NB4 (cell line): ENCODE results near the gene NCK2.

Experiments
- DNase-seq: peaks from one replicate; pipeline ENCODE4 v3.0.0; 2010; ENCODE audit warnings: low read depth
- H3K4me3 ChIP-seq: one replicate; pipeline ENCODE4 v1.5.1; 2011; ENCODE audit warnings: mild to moderate bottlenecking, low read depth, low read length, moderate library complexity
- MYC ChIP-seq: IDR thresholded peaks from 2 replicates; pipeline ENCODE4 v1.6.1; 2011; ENCODE audit warnings: low read depth, low read length
- POLR2A ChIP-seq: IDR thresholded peaks from 2 replicates; pipeline ENCODE4 v1.6.1; 2011; ENCODE audit warnings: mild to moderate bottlenecking; ENCODE audit not compliant: insufficient read length; ENCODE audit errors: extremely low read depth
- TF ChIP-seq, protein P1 (sequence below): IDR thresholded peaks from 2 replicates; pipeline ENCODE4 v1.6.1; 2011; ENCODE audit warnings: low read depth, low read length
- TF ChIP-seq, protein P2 (sequence below): IDR thresholded peaks from one replicate; pipeline ENCODE4 v1.5.1; 2012; ENCODE audit warnings: low read depth, low read length

The NCK2 gene

DNA sequence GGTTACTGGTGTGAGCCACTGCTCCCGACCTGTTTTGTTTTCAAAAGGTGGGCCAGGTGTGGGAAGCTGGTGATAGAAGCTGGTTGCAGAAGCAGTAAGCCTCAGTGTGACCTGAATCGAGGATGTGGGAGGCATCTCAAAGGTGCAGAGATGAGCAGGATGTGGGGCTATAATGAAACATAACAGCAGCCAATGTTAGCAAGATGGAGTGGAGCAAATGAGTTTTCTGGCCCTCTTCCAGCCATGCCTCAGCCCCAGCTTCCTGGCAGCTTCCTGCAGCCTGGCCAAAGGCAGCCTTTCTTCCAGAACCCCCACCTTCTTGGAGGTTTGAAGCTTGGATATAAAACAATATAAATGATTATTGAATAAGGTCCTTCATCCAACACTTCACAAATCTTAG, 184.8 kb downstream of the NCK2 start:
- no peak for DNase-seq
- TF ChIP-seq MYC (no peak), POLR2A (no peak)
- TF ChIP-seq, protein P1, sequence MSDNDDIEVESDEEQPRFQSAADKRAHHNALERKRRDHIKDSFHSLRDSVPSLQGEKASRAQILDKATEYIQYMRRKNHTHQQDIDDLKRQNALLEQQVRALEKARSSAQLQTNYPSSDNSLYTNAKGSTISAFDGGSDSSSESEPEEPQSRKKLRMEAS = no peak
- TF ChIP-seq, protein P2, sequence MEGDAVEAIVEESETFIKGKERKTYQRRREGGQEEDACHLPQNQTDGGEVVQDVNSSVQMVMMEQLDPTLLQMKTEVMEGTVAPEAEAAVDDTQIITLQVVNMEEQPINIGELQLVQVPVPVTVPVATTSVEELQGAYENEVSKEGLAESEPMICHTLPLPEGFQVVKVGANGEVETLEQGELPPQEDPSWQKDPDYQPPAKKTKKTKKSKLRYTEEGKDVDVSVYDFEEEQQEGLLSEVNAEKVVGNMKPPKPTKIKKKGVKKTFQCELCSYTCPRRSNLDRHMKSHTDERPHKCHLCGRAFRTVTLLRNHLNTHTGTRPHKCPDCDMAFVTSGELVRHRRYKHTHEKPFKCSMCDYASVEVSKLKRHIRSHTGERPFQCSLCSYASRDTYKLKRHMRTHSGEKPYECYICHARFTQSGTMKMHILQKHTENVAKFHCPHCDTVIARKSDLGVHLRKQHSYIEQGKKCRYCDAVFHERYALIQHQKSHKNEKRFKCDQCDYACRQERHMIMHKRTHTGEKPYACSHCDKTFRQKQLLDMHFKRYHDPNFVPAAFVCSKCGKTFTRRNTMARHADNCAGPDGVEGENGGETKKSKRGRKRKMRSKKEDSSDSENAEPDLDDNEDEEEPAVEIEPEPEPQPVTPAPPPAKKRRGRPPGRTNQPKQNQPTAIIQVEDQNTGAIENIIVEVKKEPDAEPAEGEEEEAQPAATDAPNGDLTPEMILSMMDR = no peak
- H3K4me3 ChIP-seq = no peak overlapping the region

DNA sequence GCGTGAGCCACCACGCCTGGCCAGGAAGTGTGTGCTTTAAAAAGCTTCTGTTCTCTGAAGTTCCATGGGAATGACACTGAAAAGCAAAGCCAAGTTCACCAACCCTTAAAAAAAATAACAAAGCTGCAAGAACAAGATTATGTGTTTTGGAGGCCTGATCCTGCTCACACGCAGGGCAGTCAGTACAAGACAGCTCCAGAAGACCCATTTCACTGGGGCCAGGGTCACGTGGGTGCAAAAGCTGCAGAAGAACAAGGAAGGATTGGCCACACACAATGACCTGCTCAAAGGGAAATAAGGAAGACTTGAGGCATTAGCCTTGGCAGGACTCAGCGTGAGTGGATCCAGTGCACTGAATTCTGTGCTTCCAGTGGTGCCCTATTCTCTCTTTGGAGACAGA, 187.9 kb downstream of the NCK2 start:
- DNase-seq = no peak
- TF ChIP-seq POLR2A (no peak), MYC (no peak)
- TF ChIP-seq, protein P1 = no peak
- TF ChIP-seq, protein P2 = no peak
- H3K4me3 ChIP-seq = no peak overlapping the region

GRCh38 chr2:105933906-105934305, 189.2 kb downstream of the NCK2 start:
- no peak for DNase-seq
- TF ChIP-seq POLR2A (no peak), MYC (no peak)
- TF ChIP-seq, protein P2 = no peak
- TF ChIP-seq, protein P1 = no peak
- H3K4me3 ChIP-seq = no peak overlapping the region

GRCh38 chr2:105934467-105934866, 189.8 kb downstream of the NCK2 start:
- DNase-seq = no peak
- TF ChIP-seq, protein P2 = no peak
- TF ChIP-seq POLR2A = no peak
- TF ChIP-seq, protein P1 = no peak
- TF ChIP-seq MYC = no peak
- no peak overlapping the region for H3K4me3 ChIP-seq

- H3K4me3 ChIP-seq = no peak overlapping the region
- TF ChIP-seq MYC = no peak
- no peak for TF ChIP-seq POLR2A
- TF ChIP-seq, protein P1 = no peak
- TF ChIP-seq, protein P2 = no peak
- no peak for DNase-seq
These were observed 190.4 kb downstream of the NCK2 start for GRCh38 chr2:105935063-105935462.

GRCh38 chr2:105936954-105937353, 192.2 kb downstream of the NCK2 start:
- TF ChIP-seq, protein P2 = no peak
- TF ChIP-seq, protein P1 = no peak
- no peak for TF ChIP-seq MYC
- TF ChIP-seq POLR2A = no peak
- no peak overlapping the region for H3K4me3 ChIP-seq
- no peak for DNase-seq
